HepG2 (cell line): Measurements from ENCODE around the gene DBX2. TPM values are rescaled to one million over a fixed set of nuclear protein-coding genes. Genes with fewer than 3 reads are reported as not detected.

Experiments used
- ATAC-seq: fragments of 200-7000 bp; cut with Tn5 transposase; 3 replicates; pipeline ENCODE4 v1.9.1; 2020; ENCODE audit warnings: mild to moderate bottlenecking, moderate library complexity
- BruUV-seq: library from RNA; stranded (reverse); fragments of 400-500 nt; replicated peaks from 2 replicates; lab custom pipeline; 2021; lab: Mats Ljungman, UMichigan
- CTCF ChIA-PET: fragments of 300-600 bp; formaldehyde crosslinking; extraction: SDS; loops from one replicate; lab custom pipeline; 2021; ENCODE audit warnings: low total read pairs, inconsistent platforms, low intra/inter-chr PET ratio; lab: Yijun Ruan, JAX
- POLR2A ChIA-PET: fragments of 350-600 bp; sonication (Branson Sonifier 250); formaldehyde crosslinking; loops from one replicate; lab custom pipeline; 2020; ENCODE audit warnings: antibody characterized with exemption, inconsistent platforms; lab: Yijun Ruan, JAX
- DNase-seq: peaks from one replicate; pipeline ENCODE4 v3.0.0-alpha.2; 2015; ENCODE audit warnings: low spot score
- FAIRE-seq: peaks from 3 replicates; lab custom pipeline; 2011; peaks lifted over from hg19 to GRCh38; lab: Jason Lieb, UNC
- H2AFZ ChIP-seq: one replicate; pipeline ENCODE4 v1.6.1; 2011; ENCODE audit warnings: low read length, inconsistent platforms
- H3K27ac ChIP-seq: fragments of 300-600 bp; 3 replicates; pipeline ENCODE4 v1.8.0; 2011; ENCODE audit warnings: mixed run types, mild to moderate bottlenecking, mixed read lengths, low read length, inconsistent platforms; ENCODE audit not compliant: insufficient read depth; ENCODE audit errors: extremely low read length
- H3K27me3 ChIP-seq, 2 experiments: fragments of 200-600 bp in 1 of 2; 2 replicates in 1 of 2; 3 replicates in 1 of 2; pipeline versions ENCODE4 v1.6.0 to v1.8.0; 2011; ENCODE audit warnings: low read length in 2 of 2, mild to moderate bottlenecking in 2 of 2, moderate library complexity in 2 of 2, inconsistent platforms in 1 of 2; ENCODE audit not compliant: insufficient read depth in 2 of 2, control insufficient read depth in 1 of 2
- H3K36me3 ChIP-seq, 2 experiments: fragments of 200-600 bp in 1 of 2; replicated peaks in 1 of 2; 2 replicates in 1 of 2; 3 replicates in 1 of 2; pipeline versions ENCODE4 v1.5.1 to v1.8.0; 2011; ENCODE audit warnings: low read length in 2 of 2, inconsistent platforms in 1 of 2; ENCODE audit not compliant: insufficient read depth in 2 of 2, control insufficient read depth in 1 of 2
- H3K4me1 ChIP-seq: 2 replicates; pipeline ENCODE4 v1.5.1; 2012; ENCODE audit warnings: low read length, inconsistent platforms; ENCODE audit not compliant: insufficient read depth
- H3K4me2 ChIP-seq: 2 replicates; pipeline ENCODE4 v1.6.0; 2011; ENCODE audit warnings: low read depth, low read length, inconsistent platforms
- H3K4me3 ChIP-seq, 3 experiments: fragments of 200-600 bp in 1 of 3; sonication (generic), shearing (Covaris generic) in 1 of 3; replicated peaks in 1 of 3; 2 replicates each; pipeline ENCODE4 v1.5.1; 2011 to 2016; ENCODE audit warnings: low read length in 3 of 3, inconsistent platforms in 2 of 3, low read depth in 2 of 3, mild to moderate bottlenecking in 2 of 3, control low read depth in 1 of 3, mixed read lengths in 1 of 3; ENCODE audit not compliant: insufficient read depth in 1 of 3
- H3K79me2 ChIP-seq: one replicate; pipeline ENCODE4 v1.6.1; 2011; ENCODE audit warnings: low read length, inconsistent platforms; ENCODE audit not compliant: insufficient read depth
- H3K9ac ChIP-seq: 2 replicates; pipeline ENCODE4 v1.6.0; 2011; ENCODE audit warnings: mild to moderate bottlenecking, low read depth, low read length, inconsistent platforms; ENCODE audit not compliant: insufficient read depth
- H3K9me3 ChIP-seq: 2 replicates; pipeline ENCODE4 v1.5.1; 2012; ENCODE audit warnings: mild to moderate bottlenecking, low read length
- H4K20me1 ChIP-seq: 2 replicates; pipeline ENCODE4 v1.6.0; 2011; ENCODE audit warnings: inconsistent platforms, mild to moderate bottlenecking, low read length, moderate library complexity; ENCODE audit not compliant: insufficient read depth
- MIER3 ChIP-seq: IDR thresholded peaks from 2 replicates; pipeline ENCODE4 v1.6.1; 2016; ENCODE audit warnings: missing compliant biosample characterization, borderline replicate concordance
- PCBP1 ChIP-seq: fragments of 200-400 bp; formaldehyde crosslinking; IDR thresholded peaks from 2 replicates; pipeline ENCODE4 v1.6.1; 2017; ENCODE audit warnings: mild to moderate bottlenecking, low read depth, low read length, borderline replicate concordance
- TBX2 ChIP-seq: sonication (generic); formaldehyde crosslinking; IDR thresholded peaks from 2 replicates; pipeline ENCODE4 v1.5.0; 2020; ENCODE audit warnings: missing genetic modification reagents, mild to moderate bottlenecking, borderline replicate concordance
- ZNF232 ChIP-seq: sonication (generic); formaldehyde crosslinking; IDR thresholded peaks from 2 replicates; pipeline ENCODE4 v1.4.0; 2020; ENCODE audit warnings: missing genetic modification reagents, borderline replicate concordance
- ZNF251 ChIP-seq: sonication (generic); formaldehyde crosslinking; IDR thresholded peaks from 2 replicates; pipeline ENCODE4 v1.9.0; 2021; ENCODE audit warnings: mild to moderate bottlenecking, missing genetic modification reagents
- ZNF317 ChIP-seq: sonication (generic); formaldehyde crosslinking; IDR thresholded peaks from 2 replicates; pipeline ENCODE4 v1.5.0; 2020; ENCODE audit warnings: mild to moderate bottlenecking, missing genetic modification reagents
- ZNF326 ChIP-seq: sonication (generic); formaldehyde crosslinking; IDR thresholded peaks from 2 replicates; pipeline ENCODE4 v1.4.0; 2020; ENCODE audit warnings: missing genetic modification reagents, borderline replicate concordance
- ZNF530 ChIP-seq: sonication (generic); formaldehyde crosslinking; IDR thresholded peaks from 2 replicates; pipeline ENCODE4 v1.5.0; 2020; ENCODE audit warnings: low read depth, mild to moderate bottlenecking, missing genetic modification reagents
- ZNF878 ChIP-seq: sonication (generic); formaldehyde crosslinking; IDR thresholded peaks from 2 replicates; pipeline ENCODE4 v1.8.1; 2023; ENCODE audit warnings: mild to moderate bottlenecking, missing genetic modification reagents, moderate library complexity
- ZNF883 ChIP-seq: sonication (generic); formaldehyde crosslinking; IDR thresholded peaks from 2 replicates; pipeline ENCODE4 v1.5.1; 2020; ENCODE audit warnings: mild to moderate bottlenecking, missing genetic modification reagents; ENCODE audit errors: not compliant biosample characterization
- WGBS: methylation state at CpG from one replicate; pipeline ENCODE4 v1.1.6; 2017; ENCODE audit warnings: low lambda C conversion rate; 5-methylcytosine and 5-hydroxymethylcytosine counted together
- in situ Hi-C: cut with HindIII; loops from 2 replicates; pipeline ENCODE4 v1.10.0; 2017; ENCODE audit warnings: low pct_unique_long_range_greater_than_20kb; ENCODE audit not compliant: extremely low pct_ligation_motif_present
- intact Hi-C: fragments of 100-400 bp; cut with micrococcal nuclease; formaldehyde crosslinking; loops from one replicate; pipeline ENCODE4 v1.10.0; 2022; ENCODE audit not compliant: unreplicated experiment
- polyA plus RNA-seq, 8 experiments: library from polyadenylated mRNA; depleted of rRNA in 3 of 8; stranded (reverse) in 7 of 8; unstranded in 1 of 8; fragments of >200 nt; fragmentation: Illumina TruSeq in 4 of 8; extraction: Trizol in 4 of 8; gene quantifications; 2 replicates each; pipeline versions ENCODE4 v1.2.1 to v1.2.3, GENCODE V29; 2011 to 2016; ENCODE audit warnings: low read depth in 4 of 8, missing spikeins in 1 of 8, mixed read lengths in 1 of 8; ENCODE audit not compliant: insufficient read depth in 1 of 8
- total RNA-seq, 5 experiments: library from RNA; depleted of rRNA; stranded (reverse); fragments of >200 nt; fragmentation: Illumina TruSeq; extraction: Trizol; gene quantifications; 2 replicates each; pipeline ENCODE4 v1.2.3, GENCODE V29; 2016; ENCODE audit warnings: low read depth in 1 of 5
- TF ChIP-seq, protein P1 (sequence below): sonication (generic); formaldehyde crosslinking; IDR thresholded peaks from 2 replicates; pipeline ENCODE4 v1.5.1; 2020; ENCODE audit warnings: missing genetic modification reagents, mild to moderate bottlenecking, borderline replicate concordance
- TF ChIP-seq, protein P2 (sequence below): sonication (generic); formaldehyde crosslinking; IDR thresholded peaks from 2 replicates; pipeline ENCODE4 v1.9.0; 2022; ENCODE audit warnings: low read depth, missing genetic modification reagents
- TF ChIP-seq, protein P3 (sequence below): sonication (generic); formaldehyde crosslinking; IDR thresholded peaks from 2 replicates; pipeline ENCODE4 v1.5.1; 2020; ENCODE audit warnings: mild to moderate bottlenecking, missing genetic modification reagents, moderate library complexity

DBX2 gene
- total and polyA plus RNA-seq, 2 of the 13 experiments (the other 11 are each of a cell fraction or from before 2014, with no cell fraction given) = not detected

DNA sequence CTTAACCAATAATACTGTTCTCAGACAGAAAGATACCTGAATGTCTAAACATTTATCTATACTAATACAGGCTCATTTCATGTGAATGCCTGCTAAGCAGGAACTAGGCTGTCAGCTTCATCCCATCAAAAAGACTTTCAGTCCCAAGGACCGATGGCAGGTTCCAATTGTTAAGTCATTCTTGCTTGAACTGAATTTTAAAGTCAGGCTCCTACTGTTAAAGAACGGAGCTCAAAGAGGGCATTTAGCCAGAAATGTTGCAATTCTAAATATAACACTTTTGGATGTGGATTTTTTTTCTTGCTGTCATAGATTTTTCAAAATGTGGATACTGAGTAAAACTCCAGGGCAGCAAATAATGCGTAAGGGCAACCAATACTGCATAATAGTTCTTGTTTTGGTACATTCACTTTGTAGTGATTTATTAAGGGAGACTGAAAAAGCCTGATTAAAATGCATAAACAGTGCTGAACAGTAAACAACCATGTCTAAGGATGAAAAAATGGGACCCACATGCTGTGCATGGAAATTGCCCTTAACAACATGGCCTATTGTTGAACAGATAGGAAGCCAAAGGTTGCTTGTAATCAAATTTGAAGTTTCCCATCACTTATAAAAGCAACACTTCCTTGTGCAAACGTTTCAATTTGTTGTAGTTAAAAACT lies 38.6 kb upstream of the DBX2 start (continued):
- TF ChIP-seq ZNF232 (CRISPR knock-in tag) (no peak), PCBP1 (no peak)

DNA sequence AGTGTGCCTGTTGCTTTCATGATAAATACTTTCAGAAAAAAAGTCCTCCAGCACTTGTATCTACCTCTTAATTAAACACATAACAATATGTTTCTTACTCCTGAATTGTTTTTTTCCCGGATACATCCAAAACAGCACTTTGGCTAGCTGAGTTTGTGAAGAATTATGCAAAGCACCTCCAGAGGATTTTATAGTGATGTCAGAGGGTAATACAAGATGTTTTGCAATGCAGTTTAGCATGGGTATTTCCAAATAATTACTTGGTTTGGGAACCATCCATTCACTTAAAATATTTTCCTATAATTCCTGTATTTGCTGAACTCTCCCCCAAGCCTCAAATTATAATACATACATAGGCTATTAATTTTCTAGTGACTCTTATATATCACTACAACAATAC lies 37.7 kb upstream of the DBX2 start:
- BruUV-seq = no TSS peak
- Histone ChIP-seq H3K36me3 (no peaks in the 10 kb centered on the region), H3K9me3 (no peaks in the 10 kb centered on the region), H3K27ac (no peak overlapping the region), H4K20me1 (no peaks in the 10 kb centered on the region), H3K79me2 (no peaks in the 10 kb centered on the region), H3K9ac (no peak overlapping the region), H3K4me3 (no peak overlapping the region), H3K4me2 (no peak overlapping the region), H3K4me1 (no peaks in the 10 kb centered on the region), H3K27me3 (no peaks in the 10 kb centered on the region), H2AFZ (no peak overlapping the region)
- CTCF ChIA-PET = no interaction called here
- 5% methylated on average over 1 of the region's 1 CpG for WGBS
- POLR2A ChIA-PET = no interaction called here
- no peak for ATAC-seq
- intact Hi-C loops = no loop called here
- in situ Hi-C loops = no loop called here
- no peak for DNase-seq
- no peak for FAIRE-seq
- TF ChIP-seq TBX2 (CRISPR knock-in tag) (no peak), ZNF251 (CRISPR knock-in tag) (no peak), ZNF878 (CRISPR knock-in tag) (no peak), ZNF530 (CRISPR knock-in tag) (no peak), MIER3 (CRISPR knock-in tag) (no peak), ZNF317 (CRISPR knock-in tag) (no peak), ZNF326 (no peak), ZNF883 (CRISPR knock-in tag) (no peak)
- TF ChIP-seq, protein P1, sequence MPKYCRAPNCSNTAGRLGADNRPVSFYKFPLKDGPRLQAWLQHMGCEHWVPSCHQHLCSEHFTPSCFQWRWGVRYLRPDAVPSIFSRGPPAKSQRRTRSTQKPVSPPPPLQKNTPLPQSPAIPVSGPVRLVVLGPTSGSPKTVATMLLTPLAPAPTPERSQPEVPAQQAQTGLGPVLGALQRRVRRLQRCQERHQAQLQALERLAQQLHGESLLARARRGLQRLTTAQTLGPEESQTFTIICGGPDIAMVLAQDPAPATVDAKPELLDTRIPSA = no peak
- TF ChIP-seq, protein P2, sequence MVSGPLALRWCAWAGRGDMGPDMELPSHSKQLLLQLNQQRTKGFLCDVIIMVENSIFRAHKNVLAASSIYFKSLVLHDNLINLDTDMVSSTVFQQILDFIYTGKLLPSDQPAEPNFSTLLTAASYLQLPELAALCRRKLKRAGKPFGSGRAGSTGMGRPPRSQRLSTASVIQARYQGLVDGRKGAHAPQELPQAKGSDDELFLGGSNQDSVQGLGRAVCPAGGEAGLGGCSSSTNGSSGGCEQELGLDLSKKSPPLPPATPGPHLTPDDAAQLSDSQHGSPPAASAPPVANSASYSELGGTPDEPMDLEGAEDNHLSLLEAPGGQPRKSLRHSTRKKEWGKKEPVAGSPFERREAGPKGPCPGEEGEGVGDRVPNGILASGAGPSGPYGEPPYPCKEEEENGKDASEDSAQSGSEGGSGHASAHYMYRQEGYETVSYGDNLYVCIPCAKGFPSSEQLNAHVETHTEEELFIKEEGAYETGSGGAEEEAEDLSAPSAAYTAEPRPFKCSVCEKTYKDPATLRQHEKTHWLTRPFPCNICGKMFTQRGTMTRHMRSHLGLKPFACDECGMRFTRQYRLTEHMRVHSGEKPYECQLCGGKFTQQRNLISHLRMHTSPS = no peak
- TF ChIP-seq, protein P3, sequence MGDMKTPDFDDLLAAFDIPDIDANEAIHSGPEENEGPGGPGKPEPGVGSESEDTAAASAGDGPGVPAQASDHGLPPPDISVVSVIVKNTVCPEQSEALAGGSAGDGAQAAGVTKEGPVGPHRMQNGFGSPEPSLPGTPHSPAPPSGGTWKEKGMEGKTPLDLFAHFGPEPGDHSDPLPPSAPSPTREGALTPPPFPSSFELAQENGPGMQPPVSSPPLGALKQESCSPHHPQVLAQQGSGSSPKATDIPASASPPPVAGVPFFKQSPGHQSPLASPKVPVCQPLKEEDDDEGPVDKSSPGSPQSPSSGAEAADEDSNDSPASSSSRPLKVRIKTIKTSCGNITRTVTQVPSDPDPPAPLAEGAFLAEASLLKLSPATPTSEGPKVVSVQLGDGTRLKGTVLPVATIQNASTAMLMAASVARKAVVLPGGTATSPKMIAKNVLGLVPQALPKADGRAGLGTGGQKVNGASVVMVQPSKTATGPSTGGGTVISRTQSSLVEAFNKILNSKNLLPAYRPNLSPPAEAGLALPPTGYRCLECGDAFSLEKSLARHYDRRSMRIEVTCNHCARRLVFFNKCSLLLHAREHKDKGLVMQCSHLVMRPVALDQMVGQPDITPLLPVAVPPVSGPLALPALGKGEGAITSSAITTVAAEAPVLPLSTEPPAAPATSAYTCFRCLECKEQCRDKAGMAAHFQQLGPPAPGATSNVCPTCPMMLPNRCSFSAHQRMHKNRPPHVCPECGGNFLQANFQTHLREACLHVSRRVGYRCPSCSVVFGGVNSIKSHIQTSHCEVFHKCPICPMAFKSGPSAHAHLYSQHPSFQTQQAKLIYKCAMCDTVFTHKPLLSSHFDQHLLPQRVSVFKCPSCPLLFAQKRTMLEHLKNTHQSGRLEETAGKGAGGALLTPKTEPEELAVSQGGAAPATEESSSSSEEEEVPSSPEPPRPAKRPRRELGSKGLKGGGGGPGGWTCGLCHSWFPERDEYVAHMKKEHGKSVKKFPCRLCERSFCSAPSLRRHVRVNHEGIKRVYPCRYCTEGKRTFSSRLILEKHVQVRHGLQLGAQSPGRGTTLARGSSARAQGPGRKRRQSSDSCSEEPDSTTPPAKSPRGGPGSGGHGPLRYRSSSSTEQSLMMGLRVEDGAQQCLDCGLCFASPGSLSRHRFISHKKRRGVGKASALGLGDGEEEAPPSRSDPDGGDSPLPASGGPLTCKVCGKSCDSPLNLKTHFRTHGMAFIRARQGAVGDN (CRISPR knock-in tag) = no peak
